Liver (tissue), 9 donors: Measurements from ENCODE around the gene MYG1. TPM values are rescaled to one million over a fixed set of nuclear protein-coding genes. Genes with fewer than 3 reads are reported as not detected.
"Not testable (repeated sequence)": the region's sequence is repeated elsewhere in the genome, so short reads cannot be mapped to it uniquely, and the experiment has no call there.

ENCODE experiments used
- DNase-seq: peaks from one replicate; pipeline ENCODE4 v3.0.0-alpha.2; 2017; ENCODE audit warnings: low spot score
- H3K27ac ChIP-seq, 2 donors: one replicate each; pipeline ENCODE4 v1.7.0; 2013; ENCODE audit warnings: inconsistent platforms in 2 of 2, low read length in 2 of 2, control low read depth in 1 of 2, low read depth in 1 of 2, mild to moderate bottlenecking in 1 of 2
- H3K27me3 ChIP-seq, 4 donors: one replicate each; pipeline versions ENCODE4 v1.6.1 to v1.7.0; 2013; ENCODE audit warnings: low read length in 3 of 4, inconsistent platforms in 1 of 4, mild to moderate bottlenecking in 1 of 4, moderate library complexity in 1 of 4; ENCODE audit not compliant: control insufficient read depth in 4 of 4, insufficient read depth in 4 of 4
- H3K36me3 ChIP-seq, 4 donors: one replicate each; pipeline versions ENCODE4 v1.6.1 to v1.7.0; 2013; ENCODE audit warnings: low read length in 3 of 4, mild to moderate bottlenecking in 3 of 4, low read depth in 1 of 4, moderate library complexity in 1 of 4; ENCODE audit not compliant: control insufficient read depth in 4 of 4, insufficient read depth in 3 of 4
- H3K4me1 ChIP-seq, 4 donors: one replicate each; pipeline versions ENCODE4 v1.6.1 to v1.7.0; 2013; ENCODE audit warnings: low read length in 3 of 4, mild to moderate bottlenecking in 3 of 4, moderate library complexity in 1 of 4; ENCODE audit not compliant: control insufficient read depth in 4 of 4, insufficient read depth in 4 of 4
- H3K4me3 ChIP-seq, 3 donors: one replicate each; pipeline versions ENCODE4 v1.6.1 to v1.7.0; 2013; ENCODE audit warnings: low read length in 3 of 3, control low read depth in 1 of 3, low read depth in 1 of 3, mild to moderate bottlenecking in 1 of 3
- H3K9ac ChIP-seq, 2 donors: one replicate each; pipeline ENCODE4 v1.7.0; 2013; ENCODE audit warnings: low read length in 2 of 2, mild to moderate bottlenecking in 2 of 2, moderate library complexity in 2 of 2, control low read depth in 1 of 2, low read depth in 1 of 2
- H3K9me3 ChIP-seq, 4 donors: one replicate each; pipeline versions ENCODE4 v1.6.1 to v1.7.0; 2013; ENCODE audit warnings: low read length in 3 of 4; ENCODE audit not compliant: control insufficient read depth in 4 of 4
- CTCF ChIP-seq: fragments of 150-350 bp; IDR thresholded peaks from 2 replicates; pipeline ENCODE4 v1.5.1; 2017; ENCODE audit warnings: improper control_type of control experiment, low read depth, low read length; ENCODE audit not compliant: missing input control
- EGR1 ChIP-seq, 2 donors: IDR thresholded peaks; 2 replicates each; pipeline ENCODE4 v1.6.1; 2016 to 2018; ENCODE audit warnings: antibody characterized with exemption in 2 of 2, low read depth in 2 of 2
- FOXA1 ChIP-seq: IDR thresholded peaks from 2 replicates; pipeline ENCODE4 v1.6.1; 2016; ENCODE audit warnings: antibody characterized with exemption
- FOXA2 ChIP-seq: IDR thresholded peaks from 2 replicates; pipeline ENCODE4 v1.6.1; 2016; ENCODE audit warnings: antibody characterized with exemption
- GABPA ChIP-seq, 2 donors: IDR thresholded peaks in 1 of 2; conservative IDR thresholded peaks in 1 of 2; 2 replicates each; pipeline ENCODE4 v1.6.1; 2016; ENCODE audit warnings: antibody characterized with exemption in 2 of 2, mild to moderate bottlenecking in 1 of 2, moderate library complexity in 1 of 2
- HNF4A ChIP-seq, 2 donors: conservative IDR thresholded peaks; 2 replicates each; pipeline ENCODE4 v1.6.1; 2016; ENCODE audit warnings: antibody characterized with exemption in 2 of 2, mild to moderate bottlenecking in 2 of 2
- HNF4G ChIP-seq: IDR thresholded peaks from 2 replicates; pipeline ENCODE4 v1.6.1; 2016; ENCODE audit warnings: antibody characterized with exemption
- JUND ChIP-seq, 2 donors: IDR thresholded peaks; 2 replicates each; pipeline ENCODE4 v1.6.1; 2016; ENCODE audit warnings: antibody characterized with exemption in 2 of 2
- MAX ChIP-seq: IDR thresholded peaks from 2 replicates; pipeline ENCODE4 v1.6.1; 2016; ENCODE audit warnings: antibody characterized with exemption
- NR2F2 ChIP-seq: IDR thresholded peaks from 2 replicates; pipeline ENCODE4 v1.6.1; 2016; ENCODE audit warnings: antibody characterized with exemption
- RAD21 ChIP-seq, 2 donors: IDR thresholded peaks; 2 replicates each; pipeline ENCODE4 v1.6.1; 2016; ENCODE audit warnings: antibody characterized with exemption in 2 of 2, mild to moderate bottlenecking in 2 of 2
- RXRA ChIP-seq, 2 donors: IDR thresholded peaks; 2 replicates each; pipeline ENCODE4 v1.6.1; 2017 to 2018; ENCODE audit warnings: antibody characterized with exemption in 2 of 2, mild to moderate bottlenecking in 1 of 2
- TAF1 ChIP-seq: conservative IDR thresholded peaks from 2 replicates; pipeline ENCODE4 v1.6.1; 2016; ENCODE audit warnings: antibody characterized with exemption, mild to moderate bottlenecking
- YY1 ChIP-seq: IDR thresholded peaks from 2 replicates; pipeline ENCODE4 v1.6.1; 2016; ENCODE audit warnings: antibody characterized with exemption, mild to moderate bottlenecking
- WGBS: extraction: QIAGEN DNeasy Blood & Tissue Kit; methylation state at CpG from one replicate; pipeline ENCODE4 v1.1.7; 2013; 5-methylcytosine and 5-hydroxymethylcytosine counted together
- polyA plus RNA-seq, 2 donors: library from polyadenylated mRNA; stranded (reverse) in 1 of 2; unstranded in 1 of 2; fragments of 200-250 nt in 1 of 2; fragments of >200 nt in 1 of 2; fragmentation: Nextera tagmentation in 1 of 2; extraction: Ambion mirVana in 1 of 2; gene quantifications; one replicate each; pipeline versions ENCODE4 v1.2.1 to v1.2.3, GENCODE V29; 2013 to 2015
- total RNA-seq, 2 donors: library from RNA; depleted of rRNA; stranded (reverse); fragments of >200 nt; gene quantifications; one replicate each; pipeline ENCODE4 v1.2.3, GENCODE V29; 2014
- TF ChIP-seq, protein P1 (sequence below): IDR thresholded peaks from 2 replicates; pipeline ENCODE4 v1.6.1; 2016; ENCODE audit warnings: antibody characterized with exemption
- TF ChIP-seq, protein P2 (sequence below): IDR thresholded peaks from 2 replicates; pipeline ENCODE4 v1.6.1; 2016; ENCODE audit warnings: antibody characterized with exemption
- donor health status: healthy.
- donor health status: healthy.
- donor health status: healthy.
- donor health status: healthy.
- donor health status: healthy.

MYG1 gene
- total and polyA plus RNA-seq, 4 donors = 15.0 to 28.0 (median 19.3) TPM

DNA sequence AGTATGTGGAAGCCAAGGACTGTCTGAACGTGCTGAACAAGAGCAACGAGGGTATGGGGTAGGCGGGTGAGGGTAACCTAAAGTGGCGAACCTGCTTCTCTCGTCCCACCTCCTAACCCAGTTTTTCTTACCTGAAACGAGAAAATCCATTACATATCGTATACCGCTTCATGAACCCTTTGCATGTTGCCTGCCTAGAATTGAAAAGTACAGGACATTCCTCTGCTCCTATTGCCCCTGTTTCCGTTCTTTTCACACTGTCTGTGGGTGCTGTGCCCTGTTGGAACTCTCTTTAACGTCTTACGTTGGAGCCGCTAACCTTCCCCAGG lies 3.6 kb upstream of the MYG1 start:
- DNase-seq = no peak
- Histone ChIP-seq H3K36me3 (peaks cover 0 to 11% (median 5%) of the 10 kb centered on the region in 4 donors), H3K9me3 (no peaks in the 10 kb centered on the region), H3K4me1 (peaks cover 7 to 33% (median 25%) of the 10 kb centered on the region in 4 donors), H3K4me3 (peak overlapping the region; percentile 74 to 99 (median 83)), H3K27ac (peak overlapping the region; percentile 73 to 79), H3K27me3 (no peaks in the 10 kb centered on the region), H3K9ac (peak overlapping the region; percentile 66 to 96)
- TF ChIP-seq CTCF = no peak
- no peak for TF ChIP-seq FOXA2
- TF ChIP-seq, protein P1, sequence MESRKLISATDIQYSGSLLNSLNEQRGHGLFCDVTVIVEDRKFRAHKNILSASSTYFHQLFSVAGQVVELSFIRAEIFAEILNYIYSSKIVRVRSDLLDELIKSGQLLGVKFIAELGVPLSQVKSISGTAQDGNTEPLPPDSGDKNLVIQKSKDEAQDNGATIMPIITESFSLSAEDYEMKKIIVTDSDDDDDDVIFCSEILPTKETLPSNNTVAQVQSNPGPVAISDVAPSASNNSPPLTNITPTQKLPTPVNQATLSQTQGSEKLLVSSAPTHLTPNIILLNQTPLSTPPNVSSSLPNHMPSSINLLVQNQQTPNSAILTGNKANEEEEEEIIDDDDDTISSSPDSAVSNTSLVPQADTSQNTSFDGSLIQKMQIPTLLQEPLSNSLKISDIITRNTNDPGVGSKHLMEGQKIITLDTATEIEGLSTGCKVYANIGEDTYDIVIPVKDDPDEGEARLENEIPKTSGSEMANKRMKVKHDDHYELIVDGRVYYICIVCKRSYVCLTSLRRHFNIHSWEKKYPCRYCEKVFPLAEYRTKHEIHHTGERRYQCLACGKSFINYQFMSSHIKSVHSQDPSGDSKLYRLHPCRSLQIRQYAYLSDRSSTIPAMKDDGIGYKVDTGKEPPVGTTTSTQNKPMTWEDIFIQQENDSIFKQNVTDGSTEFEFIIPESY = no peak
- no peak for TF ChIP-seq YY1
- TF ChIP-seq RXRA (IDR thresholded peaks at IDR 0.05) = no peak
- no peak for TF ChIP-seq GABPA (IDR thresholded peaks at IDR 0.05 in 1 of 2, conservative IDR thresholded peaks at IDR 0.05 in 1 of 2)
- no peak for TF ChIP-seq RAD21 (IDR thresholded peaks at IDR 0.05)
- TF ChIP-seq, protein P2, sequence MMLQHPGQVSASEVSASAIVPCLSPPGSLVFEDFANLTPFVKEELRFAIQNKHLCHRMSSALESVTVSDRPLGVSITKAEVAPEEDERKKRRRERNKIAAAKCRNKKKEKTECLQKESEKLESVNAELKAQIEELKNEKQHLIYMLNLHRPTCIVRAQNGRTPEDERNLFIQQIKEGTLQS = no peak
- WGBS = 3% methylated on average over 12 of the region's 12 CpGs

- H3K4me3 ChIP-seq, H3K27me3 ChIP-seq, H3K9ac ChIP-seq, H3K27ac ChIP-seq, H3K9me3 ChIP-seq, DNase-seq: not testable (repeated sequence)
- 97% methylated on average over 10 of the region's 10 CpGs for WGBS
- Histone ChIP-seq H3K4me1 (peaks cover 7 to 33% (median 25%) of the 10 kb centered on the region in 4 donors), H3K36me3 (peaks cover 0 to 11% (median 5%) of the 10 kb centered on the region in 4 donors)
Observed at GRCh38 chr12:53297106-53297505, 2.4 kb upstream of the MYG1 start.

GRCh38 chr12:53298164-53298563 lies 1.3 kb upstream of the MYG1 start:
- no peak overlapping the region for H3K9ac ChIP-seq
- peaks cover 4 to 8% (median 5%) of the 10 kb centered on the region in 4 donors for H3K36me3 ChIP-seq
- H3K4me3 ChIP-seq = no peak overlapping the region
- DNase-seq = no peak
- peaks cover 7 to 33% (median 25%) of the 10 kb centered on the region in 4 donors for H3K4me1 ChIP-seq
- WGBS = 67% methylated on average over 5 of the region's 5 CpGs
- H3K27ac ChIP-seq = peak overlapping the region in 1 of 2 donors; percentile 23
- no peaks in the 10 kb centered on the region for H3K9me3 ChIP-seq
- no peaks in the 10 kb centered on the region for H3K27me3 ChIP-seq
- TF ChIP-seq, protein P1 = no peak
- TF ChIP-seq HNF4G (no peak), YY1 (no peak), FOXA2 (no peak), NR2F2 (no peak), HNF4A (conservative IDR thresholded peaks at IDR 0.05) (no peak), MAX (no peak), FOXA1 (no peak), EGR1 (IDR thresholded peaks at IDR 0.05; ENCODE audit: low read depth in 2 of 2) (no peak), CTCF (no peak), TAF1 (no peak), JUND (IDR thresholded peaks at IDR 0.05) (no peak), RXRA (IDR thresholded peaks at IDR 0.05) (no peak), GABPA (IDR thresholded peaks at IDR 0.05 in 1 of 2, conservative IDR thresholded peaks at IDR 0.05 in 1 of 2) (no peak)
- TF ChIP-seq, protein P2 = no peak
